ENCODE data around the gene CD93.

GRCh38 chr20:23119456-23120216, 33.5 kb upstream of the CD93 start:
- TF ChIP-seq CTCF (IDR thresholded peaks at IDR 0.05; ENCODE audit: insufficient read depth, low read depth, low read length) = no peak
- no peak for TF ChIP-seq EZH2 (IDR thresholded peaks at IDR 0.05; ENCODE audit: insufficient read depth, low read length)

Measured in astrocyte (in vitro differentiated cells and primary cell).